Activated CD4-positive, alpha-beta T cell treated with anti-CD3 and anti-CD28 coated beads, Interleukin-2, Interleukin-6, amounts not matched to agents 100 ng/mL and 50 ng/mL, durations not matched to agents 16 hours and 8 hours (primary cell): ENCODE data around the gene CDK11B.

Experiments
- DNase-seq: peaks from one replicate; pipeline ENCODE4 v3.0.0-alpha.2; 2020

CDK11B gene

GRCh38 chr1:1614204-1614953, 44.4 kb downstream of the CDK11B start:
- peak; percentile 55 for DNase-seq

DNA sequence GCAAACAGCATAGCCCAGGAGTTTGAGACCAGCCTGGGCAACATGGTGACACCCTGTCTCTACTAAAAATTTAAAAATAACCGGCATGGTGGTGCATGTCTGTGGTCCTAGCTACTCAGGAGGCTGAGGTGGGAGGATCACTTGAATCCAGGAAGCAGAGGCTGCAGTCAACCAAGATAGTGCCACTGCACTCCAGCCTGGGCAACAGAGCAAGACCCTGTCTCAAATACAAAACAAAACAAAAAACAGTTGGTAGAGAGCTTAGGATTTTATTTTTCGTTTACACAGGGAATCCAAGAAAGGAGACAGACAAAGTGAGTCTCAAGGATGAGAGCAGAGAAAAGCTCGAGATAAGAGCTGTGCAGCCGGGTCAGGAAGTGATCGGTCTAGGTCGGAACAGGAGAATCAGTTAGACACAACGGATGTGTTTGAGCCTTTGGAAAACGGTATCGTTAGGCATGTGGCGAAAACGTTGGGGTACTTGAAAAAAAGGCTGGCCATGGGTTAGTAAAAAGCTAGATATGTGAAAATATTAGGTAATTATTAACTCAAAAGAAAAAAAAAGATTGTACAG, 45.2 kb downstream of the CDK11B start:
- no peak for DNase-seq

- no peak for DNase-seq
Observed at GRCh38 chr1:1612104-1612400, 46.8 kb downstream of the CDK11B start.

- no peak for DNase-seq
Observed at GRCh38 chr1:1610796-1611195, 48.0 kb downstream of the CDK11B start.

GRCh38 chr1:1609822-1610485, 48.9 kb downstream of the CDK11B start:
- no peak for DNase-seq

- DNase-seq: no peak
Observed at GRCh38 chr1:1606232-1606631, 52.6 kb downstream of the CDK11B start.

- no peak for DNase-seq
Observed at GRCh38 chr1:1605724-1606123, 53.1 kb downstream of the CDK11B start.

GRCh38 chr1:1605034-1605591, 53.7 kb downstream of the CDK11B start:
- DNase-seq: no peak

DNA sequence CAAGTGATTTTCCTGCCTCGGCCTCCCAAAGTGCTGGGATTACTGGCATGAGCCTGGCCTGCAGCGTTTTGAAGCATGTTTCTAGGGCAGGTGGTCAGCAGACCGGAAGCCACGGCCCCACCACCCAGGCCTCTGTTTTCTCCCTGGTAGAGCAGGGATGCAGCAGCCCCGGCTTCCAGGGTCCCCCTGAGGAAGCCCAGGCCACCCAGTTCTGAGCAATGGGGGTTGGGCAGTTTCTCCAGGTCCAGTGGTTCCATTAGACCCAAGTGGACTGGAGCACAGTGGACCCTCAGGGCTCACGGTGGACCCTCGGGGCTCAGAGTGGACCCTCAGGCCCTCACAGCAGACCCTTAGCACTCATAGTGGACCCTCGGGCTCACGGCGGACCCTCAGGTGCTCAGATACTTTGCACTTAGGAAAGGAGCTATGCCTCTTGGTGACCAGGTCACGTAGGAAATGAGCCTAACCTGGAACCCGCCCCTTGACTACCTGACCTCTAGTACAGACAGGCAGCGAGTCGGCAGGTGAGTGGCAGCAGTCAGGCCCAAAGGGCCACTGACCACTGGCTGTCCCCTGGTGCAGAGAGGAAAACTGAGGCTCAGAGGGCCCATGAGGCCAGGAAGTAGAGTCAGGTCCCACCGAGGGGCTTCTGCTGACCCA, 54.3 kb downstream of the CDK11B start:
- DNase-seq: no peak

GRCh38 chr1:1603671-1604373, 55.0 kb downstream of the CDK11B start:
- no peak for DNase-seq

- DNase-seq: no peak
Observed at GRCh38 chr1:1602968-1603506, 55.8 kb downstream of the CDK11B start.

DNA sequence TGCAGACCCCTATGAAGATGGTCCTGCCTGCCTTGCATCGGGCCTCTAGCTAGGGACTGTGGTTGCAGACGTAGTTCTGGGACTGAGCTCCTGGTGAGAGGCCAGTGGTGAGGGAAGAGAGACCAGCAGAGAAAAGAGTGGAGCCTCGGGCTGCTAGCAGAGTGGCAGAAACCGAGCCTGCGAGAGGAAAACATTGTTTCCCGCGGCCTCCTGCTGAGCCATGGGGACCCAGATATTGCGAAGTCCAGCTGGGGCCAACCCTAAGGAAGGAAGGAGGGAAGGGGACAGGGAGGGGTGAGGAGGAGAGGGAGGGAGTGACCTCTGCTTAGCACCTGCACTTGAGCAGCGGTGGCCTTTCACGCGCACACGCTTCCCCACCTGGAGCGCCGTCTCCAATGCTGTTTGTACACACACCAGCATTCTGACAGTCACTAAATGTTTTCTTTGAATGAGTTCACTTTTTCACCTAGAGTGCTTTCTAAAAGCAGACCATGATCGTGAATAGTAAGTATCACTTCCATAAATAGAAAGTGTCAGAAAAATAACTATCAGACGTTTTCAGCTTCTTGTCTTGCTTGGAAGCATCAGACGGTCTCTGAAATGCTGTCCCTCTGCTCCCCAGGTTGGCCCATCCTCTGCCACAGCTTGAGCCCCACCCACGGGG, 56.4 kb downstream of the CDK11B start:
- DNase-seq: no peak

DNA sequence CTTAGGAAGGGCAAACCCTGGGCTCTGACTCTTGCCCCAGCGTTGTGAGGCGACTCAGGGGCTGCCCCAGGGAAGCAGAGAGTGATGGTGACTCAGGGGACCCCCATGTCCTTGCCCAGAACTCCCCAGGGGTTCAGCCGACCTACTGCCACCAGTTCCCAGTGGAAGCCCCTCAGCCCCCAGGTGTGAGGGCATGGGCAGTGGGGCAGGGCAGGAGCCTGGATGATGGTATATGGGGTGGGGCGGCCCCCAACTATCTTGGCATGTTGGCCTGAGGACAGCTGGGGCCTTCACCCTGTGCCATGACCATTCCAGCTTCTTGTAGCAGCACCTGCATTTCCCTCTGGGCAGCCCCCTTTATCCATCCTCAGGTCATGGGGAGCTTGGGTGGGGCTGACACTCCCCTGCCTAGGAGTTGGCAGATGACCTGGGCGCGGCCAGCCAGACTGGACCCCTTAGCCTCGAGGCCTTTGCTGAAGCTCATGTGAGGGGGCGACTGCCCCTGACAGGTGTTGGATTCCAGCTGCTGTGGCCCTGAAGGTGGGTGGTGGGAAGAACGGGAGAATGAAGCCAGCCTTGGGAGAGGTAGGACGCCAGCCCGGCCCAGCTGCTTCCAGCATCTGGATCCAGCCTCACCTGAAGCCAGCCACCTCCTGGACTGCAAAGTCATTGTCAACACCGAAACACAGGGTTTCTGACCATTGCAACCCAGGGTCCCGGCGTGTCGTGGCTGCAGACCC, 57.1 kb downstream of the CDK11B start:
- no peak for DNase-seq

DNA sequence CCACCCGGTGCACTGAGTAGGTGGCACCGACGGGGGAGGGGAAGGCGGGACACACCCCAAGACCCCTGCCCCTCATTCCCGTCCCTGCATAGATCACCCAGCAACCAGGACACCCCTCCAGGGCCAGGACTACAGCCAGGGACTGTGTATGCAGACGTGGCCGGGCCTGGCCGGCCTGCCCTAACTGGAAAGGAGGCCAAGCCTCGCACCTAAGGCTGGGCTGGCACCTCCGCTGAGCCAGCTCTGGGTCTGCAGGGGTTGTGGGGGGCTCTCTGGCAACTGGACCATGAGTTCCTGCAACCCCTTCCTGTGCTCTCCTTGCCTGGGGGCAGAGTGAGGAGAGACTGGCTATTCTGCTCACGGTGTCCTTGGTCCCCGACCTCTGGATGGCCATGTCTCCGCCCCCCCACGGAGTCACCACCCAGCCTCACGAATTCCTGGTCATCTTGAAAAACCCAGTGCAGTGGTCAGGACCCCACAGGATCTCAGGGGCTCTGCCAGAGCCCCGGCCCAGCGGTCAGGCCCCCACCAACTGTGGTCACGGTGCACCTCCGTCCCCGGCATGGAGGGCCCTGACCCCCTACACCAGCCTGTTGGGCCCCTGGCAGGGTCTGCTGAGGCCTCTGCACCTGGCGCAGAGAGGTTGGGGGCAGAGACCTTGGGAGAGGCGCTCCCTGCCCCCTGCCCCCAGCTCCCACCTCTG, 57.8 kb downstream of the CDK11B start:
- no peak for DNase-seq

DNA sequence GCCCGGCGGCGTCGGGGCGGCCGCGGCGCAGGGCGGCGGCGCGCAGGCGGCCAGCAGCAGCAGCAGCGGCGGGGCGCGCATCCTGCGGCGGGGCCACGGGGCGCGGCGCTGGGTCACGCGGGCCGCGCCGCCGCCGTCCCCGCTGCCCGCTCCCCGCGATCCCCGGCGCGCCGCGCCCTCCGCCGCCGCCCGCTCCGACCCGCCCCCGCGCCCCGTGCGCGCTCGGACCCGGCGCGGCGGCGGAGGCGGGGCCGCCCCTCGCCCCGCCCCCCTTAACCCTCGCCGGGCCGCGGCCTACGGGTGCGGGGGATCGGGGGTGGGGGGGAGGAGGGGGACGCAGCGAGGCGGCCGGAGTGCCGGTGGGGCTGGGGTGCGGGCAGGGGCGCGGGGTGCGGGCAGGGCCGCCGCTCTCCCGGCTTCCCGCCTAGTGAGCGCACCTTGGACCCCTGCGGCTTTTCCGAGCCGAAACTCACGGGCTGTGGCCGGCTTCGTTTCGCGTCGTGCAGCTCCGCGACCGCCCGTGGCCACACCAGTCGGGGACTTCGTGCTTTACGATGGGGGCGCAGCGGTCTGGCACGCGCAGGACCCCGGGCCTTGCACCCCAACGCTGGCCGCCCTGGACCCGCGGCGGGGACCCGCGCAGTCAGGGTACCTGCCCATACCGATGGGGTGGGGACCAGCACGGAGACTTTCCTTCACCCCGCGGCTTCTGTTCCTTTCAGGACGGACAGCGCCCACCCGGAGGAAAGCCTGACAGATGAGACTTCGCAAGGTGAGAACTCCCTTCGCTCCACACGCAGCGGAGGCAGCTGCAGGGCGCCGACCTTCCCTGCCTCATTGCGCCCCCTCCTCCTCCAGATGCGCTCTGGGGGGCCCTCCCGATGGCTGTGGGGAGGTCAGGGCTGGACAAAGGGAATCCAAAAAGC, 58.6 kb downstream of the CDK11B start, which contains the start of gene FNDC10:
Gene FNDC10 (minus strand): TSS at position 201 of the 926 bp plus-strand sequence. CDS start 120 bp downstream, at position 81.
- DNase-seq: no peak

- peak; percentile 44 for DNase-seq
Observed at GRCh38 chr1:1599030-1599934, 59.5 kb downstream of the CDK11B start.

DNA sequence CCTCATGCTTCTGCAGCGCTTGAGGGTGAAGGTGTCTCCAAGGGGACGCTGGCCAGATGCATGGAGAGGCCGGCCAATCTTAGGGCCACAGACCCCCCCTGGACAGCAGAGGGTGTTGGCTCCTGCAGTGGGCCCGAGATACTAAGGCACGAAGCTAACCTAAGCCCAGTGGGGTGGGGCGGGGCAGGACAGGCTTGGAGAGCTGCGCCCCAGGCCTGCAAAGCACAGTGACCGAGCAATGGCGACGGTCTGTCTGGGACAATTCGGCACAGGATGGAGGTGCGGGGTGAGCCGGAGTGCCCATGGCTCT, 60.1 kb downstream of the CDK11B start:
- no peak for DNase-seq

DNA sequence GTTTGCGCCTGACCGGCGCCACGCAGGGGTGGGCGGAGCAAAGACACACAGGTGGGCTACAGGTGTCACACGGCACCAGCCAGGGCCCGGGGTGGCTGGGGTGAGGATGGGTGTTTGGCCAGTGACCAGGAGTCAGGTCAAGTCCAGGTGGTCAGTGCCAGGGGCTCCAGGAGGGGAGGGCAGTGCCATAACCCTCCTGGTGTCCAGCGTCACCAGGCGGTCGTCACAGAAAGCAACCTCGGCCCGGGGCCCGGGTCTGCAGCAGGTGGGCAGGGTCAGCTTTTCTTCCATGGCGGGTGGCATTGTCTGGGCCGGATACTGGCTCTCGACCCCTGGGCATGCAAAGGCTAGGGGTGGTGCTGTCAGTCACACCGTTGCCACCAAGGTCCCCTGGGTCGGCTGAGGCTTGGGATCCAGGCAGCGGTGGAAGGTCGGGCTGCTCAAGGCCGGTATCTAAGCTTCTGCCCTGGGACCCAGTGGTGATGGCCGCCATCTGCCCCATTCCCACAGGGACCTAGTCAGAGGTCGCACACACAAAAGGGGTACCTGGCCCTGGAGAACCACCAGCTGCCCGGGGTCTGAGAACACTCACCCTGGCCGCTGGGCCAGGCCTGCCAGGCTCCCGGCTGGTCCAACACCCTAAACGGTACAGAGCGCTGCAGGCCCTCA, 60.6 kb downstream of the CDK11B start:
- DNase-seq: no peak
